GM21737 (cell line): Measurements from ENCODE around the gene LRRC59.
"Not testable (repeated sequence)": the region's sequence is repeated elsewhere in the genome, so short reads cannot be mapped to it uniquely, and the experiment has no call there.

ENCODE experiments used
- ATAC-seq: cut with Tn5 transposase; IDR thresholded peaks from one replicate; pipeline ENCODE4 v1.9.1; 2021; ENCODE audit warnings: mild to moderate bottlenecking, moderate library complexity; ENCODE audit not compliant: unreplicated experiment

LRRC59 gene

GRCh38 chr17:50424996-50425681, 27.8 kb upstream of the LRRC59 start:
- ATAC-seq, result no peak

GRCh38 chr17:50424246-50424995, 27.1 kb upstream of the LRRC59 start:
- no peak for ATAC-seq

DNA sequence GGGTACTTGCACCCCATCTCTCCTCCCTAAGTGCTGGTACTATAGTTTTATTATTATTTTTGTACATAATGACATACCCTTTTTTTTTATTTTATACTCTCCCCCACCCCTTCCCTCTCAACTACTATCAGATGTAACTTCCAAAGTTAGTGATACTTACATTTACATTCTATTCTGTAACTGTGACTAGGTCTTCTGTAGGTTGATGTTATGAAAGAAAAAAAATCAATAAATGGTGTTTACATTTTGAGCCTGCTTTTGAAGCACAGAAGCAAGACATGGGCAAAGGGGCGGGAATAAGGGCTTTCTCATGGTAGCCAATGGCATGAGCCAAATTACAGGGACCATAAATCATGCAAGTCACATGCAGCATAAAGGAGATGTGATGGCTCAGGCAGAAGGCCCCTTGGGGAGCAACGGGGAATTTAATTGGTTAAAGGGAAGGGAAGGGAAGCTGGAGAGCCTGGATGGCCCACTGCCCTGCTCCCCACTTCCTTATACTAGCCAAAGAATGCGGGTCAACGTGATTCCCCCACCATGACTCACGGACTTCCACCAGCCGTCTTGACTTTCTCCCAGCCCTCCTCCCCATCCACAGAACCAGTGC, 26.3 kb upstream of the LRRC59 start:
- ATAC-seq, result no peak

GRCh38 chr17:50422738-50423137, 25.4 kb upstream of the LRRC59 start:
- no peak for ATAC-seq

DNA sequence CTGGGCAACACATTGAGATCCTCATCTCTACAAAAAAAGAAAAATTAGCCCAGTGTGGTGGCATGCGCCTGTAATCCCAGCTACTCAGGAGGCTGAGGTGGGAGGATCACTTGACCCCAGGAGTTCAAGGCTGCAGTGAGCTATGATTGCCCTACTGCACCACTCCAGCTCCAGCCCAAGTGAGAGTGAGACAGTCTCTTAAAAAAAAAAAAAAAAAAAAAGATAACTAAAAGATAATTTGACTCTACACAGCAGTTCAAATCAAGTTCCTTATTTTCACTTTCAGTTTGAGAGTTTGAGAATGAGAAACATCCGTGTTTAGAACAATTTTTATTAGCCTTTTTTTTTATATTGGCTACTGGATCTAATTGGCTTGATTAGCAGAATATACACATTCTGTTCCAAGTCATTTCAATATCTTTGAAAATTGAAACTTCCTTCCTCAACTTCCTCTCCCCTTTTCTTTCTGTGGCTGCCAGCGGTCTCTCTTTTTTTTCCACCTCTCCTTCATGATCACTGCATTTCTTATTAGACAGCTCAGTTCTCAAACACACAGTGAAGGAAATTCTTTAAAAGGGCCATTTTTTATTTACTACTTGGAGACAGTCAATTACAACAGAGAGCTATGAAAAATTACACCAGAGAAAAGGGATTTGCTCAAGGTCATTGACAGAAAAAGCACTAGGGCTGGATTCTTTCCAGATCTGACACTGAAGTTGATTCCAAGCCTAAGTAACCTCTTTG, 24.2 kb upstream of the LRRC59 start:
- no peak for ATAC-seq

GRCh38 chr17:50420419-50421112, 23.2 kb upstream of the LRRC59 start:
- ATAC-seq, result no peak

GRCh38 chr17:50419577-50419976, 22.3 kb upstream of the LRRC59 start:
- ATAC-seq, result not testable (repeated sequence)

DNA sequence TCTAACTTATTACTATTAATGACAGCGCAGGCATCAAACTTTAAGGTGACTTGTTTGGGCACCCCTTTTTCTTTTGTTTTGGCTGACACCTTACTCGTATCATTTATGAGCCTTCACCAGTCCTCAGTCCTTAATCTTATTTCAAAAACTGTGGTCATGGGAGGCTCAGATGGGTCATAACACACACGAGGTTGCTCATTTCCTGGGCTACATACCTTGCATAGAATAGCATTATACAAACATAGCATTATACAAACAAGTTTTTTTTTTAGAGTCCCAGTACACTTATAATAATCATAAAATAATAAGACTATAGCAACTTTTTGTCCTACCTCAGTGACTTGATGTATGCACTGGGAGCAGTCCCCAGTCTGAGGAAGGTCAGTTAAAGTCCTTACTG, 17.5 kb upstream of the LRRC59 start:
- ATAC-seq, result no peak

DNA sequence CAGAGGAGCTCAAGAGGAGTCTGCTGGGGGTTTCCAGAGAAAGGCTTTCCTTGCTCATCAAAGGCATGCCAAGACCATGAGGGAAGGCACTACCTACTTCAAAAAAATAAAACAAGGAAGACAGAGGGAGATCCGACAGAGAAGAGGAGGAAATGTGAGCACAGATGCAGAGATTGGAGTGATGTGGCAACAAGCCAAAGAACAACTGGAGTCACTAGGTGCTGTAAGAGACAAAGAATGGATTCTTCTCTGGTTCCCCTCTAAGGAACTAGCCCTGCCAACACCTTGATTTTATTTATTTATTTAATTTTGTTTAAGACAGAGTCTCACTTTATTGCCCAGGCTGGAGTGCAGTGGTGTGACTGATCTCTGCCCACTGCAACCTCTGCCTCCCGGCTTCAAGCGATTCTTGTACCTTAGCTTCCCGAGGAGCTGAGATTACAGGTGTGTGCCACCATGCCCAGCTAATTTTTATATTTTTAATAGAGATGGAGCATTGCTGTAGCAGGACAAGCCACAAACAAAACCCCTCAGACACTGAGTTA, 14.9 kb upstream of the LRRC59 start:
- no peak for ATAC-seq

DNA sequence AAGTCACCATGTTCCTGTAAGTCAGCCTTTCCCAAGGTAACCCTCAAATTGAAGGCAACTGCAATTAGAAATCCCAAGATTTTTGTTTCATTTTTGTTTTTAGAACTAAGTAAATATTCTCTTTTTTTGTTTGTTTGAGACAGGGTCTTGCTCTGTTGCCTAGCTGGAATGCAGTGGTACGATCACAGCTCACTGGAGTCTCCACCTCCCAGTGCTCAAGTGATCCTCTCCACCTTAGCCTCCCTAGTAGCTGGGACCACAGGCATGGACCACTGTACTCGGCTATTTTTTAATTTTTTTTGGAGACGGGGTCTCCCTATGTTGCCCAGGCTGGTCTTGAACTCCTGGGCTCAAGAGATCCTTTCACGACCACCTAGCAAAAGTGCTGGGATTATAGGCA, 10.6 kb upstream of the LRRC59 start:
- ATAC-seq, result no peak

DNA sequence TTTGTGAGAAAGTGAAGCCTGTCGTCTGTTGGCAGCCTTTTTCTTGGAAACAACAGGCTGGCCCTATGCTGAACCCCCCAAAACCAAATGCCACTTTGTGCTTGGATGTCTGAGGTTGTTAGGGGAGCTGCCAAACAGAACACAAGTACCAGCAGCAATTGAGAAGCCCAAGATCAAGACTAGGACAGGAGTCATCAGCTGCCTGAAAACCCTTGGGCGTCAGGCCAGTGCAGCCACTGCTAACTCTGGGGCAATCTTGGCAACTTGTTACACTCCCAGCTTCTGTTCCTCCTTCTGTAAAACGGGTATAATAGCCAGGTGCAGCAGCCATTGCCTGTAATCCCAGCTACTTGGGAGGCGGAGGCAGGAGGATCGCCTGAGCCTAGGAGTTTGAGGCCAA, 9.3 kb upstream of the LRRC59 start:
- no peak for ATAC-seq

DNA sequence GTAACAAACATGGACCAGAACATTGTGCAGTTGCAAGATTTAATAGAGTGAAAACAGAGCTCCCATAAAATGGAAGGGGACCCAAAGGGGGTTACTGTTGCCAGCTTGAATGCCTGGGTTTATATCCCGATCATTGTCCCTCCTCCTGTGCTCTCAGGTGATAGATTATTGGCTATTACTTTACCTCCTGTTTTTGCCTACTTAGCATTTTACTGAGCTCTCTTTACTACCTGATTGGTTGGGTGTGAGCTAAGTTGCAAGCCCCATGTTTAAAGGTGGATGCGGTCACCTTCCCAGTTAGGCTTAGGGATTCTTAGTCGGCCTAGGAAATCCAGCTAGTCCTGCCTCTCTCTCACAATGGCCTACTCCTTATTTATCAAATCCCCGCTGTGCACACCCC, 8.0 kb upstream of the LRRC59 start:
- ATAC-seq, result not testable (repeated sequence)

GRCh38 chr17:50399591-50399990, 2.3 kb upstream of the LRRC59 start:
- not testable (repeated sequence) for ATAC-seq

DNA sequence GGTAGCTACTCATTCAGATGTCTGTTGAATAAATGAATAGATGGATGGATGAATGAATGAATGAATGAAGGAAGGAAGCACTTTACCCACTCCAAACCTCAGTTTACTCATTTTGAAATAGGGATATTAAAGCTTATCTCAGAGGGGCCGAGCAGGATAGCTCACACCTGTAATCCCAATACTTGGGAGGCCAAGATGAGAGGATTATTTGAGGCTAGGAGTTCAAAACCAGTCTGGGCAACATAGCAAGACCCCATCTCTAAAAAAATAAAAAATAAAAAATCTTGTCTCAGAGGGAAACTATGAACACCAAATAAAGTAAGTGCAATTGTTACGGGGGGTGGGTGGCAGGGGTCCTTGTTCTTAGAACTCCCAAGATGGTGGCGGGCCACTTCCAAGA, 1.3 kb upstream of the LRRC59 start:
- not testable (repeated sequence) for ATAC-seq

DNA sequence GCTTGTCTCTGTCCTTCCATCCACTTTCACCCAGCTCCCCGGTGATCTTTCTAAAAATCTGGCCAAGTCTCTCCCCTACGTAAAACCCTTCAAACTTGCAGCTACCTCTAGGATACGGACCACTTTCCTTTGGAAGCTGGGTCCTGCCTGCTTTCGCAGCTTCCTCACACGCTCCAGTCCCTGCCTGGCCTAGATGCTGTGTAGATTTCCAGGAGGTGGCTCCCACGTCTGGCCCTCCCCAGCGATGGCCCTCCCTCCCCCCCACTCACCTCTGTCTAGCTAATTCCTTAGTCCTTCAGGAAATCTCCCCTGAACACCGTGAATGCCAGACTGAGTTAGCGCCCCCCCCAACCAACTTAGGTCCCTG, 579 bp upstream of the LRRC59 start:
- no peak for ATAC-seq

DNA sequence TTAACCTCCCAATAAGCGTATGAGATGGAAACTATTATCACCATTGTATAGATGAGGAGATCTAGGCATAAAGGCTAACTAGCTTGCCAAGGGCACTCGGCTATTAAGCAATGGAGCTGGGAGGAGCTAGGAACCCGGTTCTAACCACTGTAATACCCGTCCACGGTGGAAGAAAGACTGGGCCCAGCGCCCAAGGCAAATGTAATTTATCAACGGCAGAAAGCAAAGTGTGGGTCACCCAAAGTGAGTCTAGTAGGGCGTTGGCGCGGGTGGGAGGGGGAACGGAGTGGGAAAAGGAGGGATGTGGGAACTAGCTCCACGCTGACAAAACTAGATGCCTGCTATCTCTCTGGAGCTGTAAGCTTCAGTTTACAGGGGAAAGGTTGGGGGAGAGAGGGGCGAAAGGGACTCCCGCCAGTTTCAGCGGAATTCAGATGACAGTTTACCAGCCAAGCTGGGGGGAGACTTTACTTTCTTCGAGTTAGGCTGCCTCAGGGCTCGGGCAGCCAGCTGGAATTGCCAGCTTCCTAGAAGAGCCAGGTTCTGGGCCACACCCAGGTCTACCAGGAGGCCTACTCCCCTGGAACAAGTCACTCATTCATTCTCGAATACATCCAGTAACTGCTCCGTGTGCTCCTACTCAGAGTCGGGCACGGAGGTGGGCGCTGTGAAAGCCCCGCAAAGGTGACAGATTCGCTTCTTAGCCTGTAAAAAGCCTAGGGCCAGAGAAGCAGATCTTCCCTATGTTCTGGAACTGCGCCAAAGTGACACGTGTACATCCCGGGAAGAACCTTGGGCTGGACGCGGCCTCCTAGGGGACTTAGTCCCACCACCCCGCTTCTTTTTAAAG, 837 bp downstream of the LRRC59 start:
- ATAC-seq, result no peak

DNA sequence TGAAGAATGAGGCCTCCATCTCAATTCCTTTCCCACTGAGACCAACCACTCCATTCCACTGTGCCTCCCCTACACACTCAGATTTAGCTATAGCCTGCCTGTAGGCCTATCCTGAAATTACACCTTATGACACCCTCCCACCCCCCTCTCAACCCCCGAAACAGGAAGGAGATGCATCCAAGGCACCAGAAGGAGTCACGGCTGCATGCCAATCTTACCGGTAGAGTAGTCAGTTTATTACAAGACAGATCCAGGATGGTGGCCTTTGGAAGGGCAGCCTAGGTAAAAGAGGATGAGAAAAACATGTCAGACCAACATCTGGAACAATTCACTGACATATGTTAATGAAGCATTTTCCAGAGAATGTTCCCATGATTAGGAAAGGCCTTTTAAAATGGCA, 2.6 kb downstream of the LRRC59 start:
- no peak for ATAC-seq

DNA sequence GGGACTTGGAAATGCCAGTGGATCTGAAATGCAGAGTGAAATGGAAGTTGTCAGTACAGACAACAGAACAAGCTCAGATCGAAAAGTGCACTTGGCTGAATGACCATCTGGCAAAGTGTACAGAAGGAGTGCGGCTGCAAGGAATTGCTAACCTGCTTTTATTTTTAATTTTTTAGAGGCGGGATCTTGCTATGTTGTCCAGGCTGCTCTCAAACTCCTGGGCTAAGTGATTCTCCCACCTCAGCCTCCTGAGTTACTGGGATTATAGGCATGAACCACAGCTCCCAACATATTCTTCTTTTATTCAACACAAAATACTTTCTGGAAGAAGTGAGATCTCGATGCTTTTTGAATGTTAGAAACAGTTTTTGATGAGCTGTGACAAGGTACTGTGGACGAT, 3.6 kb downstream of the LRRC59 start:
- no peak for ATAC-seq

DNA sequence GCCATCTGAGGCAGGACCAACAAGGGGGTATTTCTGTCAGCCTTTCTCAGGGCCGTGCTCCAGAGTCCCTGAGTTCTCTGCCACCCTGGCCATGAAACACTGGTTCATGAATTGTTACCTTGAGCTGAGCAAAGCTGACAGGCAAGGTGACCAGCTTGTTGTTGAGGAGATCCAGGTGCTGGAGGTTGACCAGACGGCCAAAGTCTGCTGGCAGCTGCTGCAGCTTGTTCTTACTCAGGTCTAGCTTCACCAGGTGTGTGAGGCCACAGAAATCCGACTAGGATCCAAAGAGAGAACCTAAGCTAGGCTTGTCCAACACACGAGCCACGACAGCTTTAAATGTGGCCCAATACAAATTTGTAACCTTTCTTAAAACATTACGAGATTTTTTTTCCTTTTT, 4.7 kb downstream of the LRRC59 start:
- ATAC-seq, result no peak

DNA sequence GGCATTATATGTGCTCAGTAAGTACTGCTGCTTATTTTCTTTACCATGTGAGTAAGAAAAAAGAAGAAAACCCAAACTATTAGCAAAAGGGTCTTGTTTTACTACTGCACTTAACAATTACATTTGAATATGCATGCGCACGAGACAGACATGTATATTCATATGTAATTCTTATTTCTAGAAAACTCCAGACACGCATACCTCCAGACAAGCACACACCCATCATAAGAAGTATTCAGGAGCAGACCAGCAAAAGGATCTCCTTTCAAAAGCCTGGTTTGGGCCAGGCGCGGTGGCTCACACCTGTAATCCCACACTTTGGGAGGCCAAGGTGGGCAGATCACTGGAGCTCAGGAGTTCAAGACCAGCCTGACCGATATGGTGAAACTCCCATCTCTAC, 7.8 kb downstream of the LRRC59 start:
- ATAC-seq, result no peak
